Activated B cell treated with CpG ODN at 0.5 μM for 24 hours (primary cell): Measurements from ENCODE around the gene CSGALNACT2. TPM values are rescaled to one million over a fixed set of nuclear protein-coding genes. Genes with fewer than 3 reads are reported as not detected.

Experiments
- ATAC-seq: fragments of 200-7000 bp; cut with Tn5 transposase; one replicate; pipeline ENCODE4 v1.10.0; 2021; ENCODE audit warnings: low read depth, mild to moderate bottlenecking, moderate library complexity
- CTCF ChIA-PET: fragments of 350-600 bp; sonication (Branson Sonifier 250); formaldehyde crosslinking; loops from one replicate; lab custom pipeline; 2021; ENCODE audit warnings: antibody characterized with exemption; lab: Charles Lee
- POLR2A ChIA-PET: fragments of 350-600 bp; sonication (Branson Sonifier 250); formaldehyde crosslinking; loops from one replicate; lab custom pipeline; 2021; ENCODE audit warnings: antibody characterized with exemption; lab: Charles Lee
- DNase-seq: peaks from one replicate; pipeline ENCODE4 v3.0.0; 2022
- H3K27ac Mint-ChIP-seq: one replicate; pipeline ENCODE4 v1.8.0; 2020; ENCODE audit warnings: mixed read lengths
- H3K27me3 Mint-ChIP-seq: one replicate; pipeline ENCODE4 v1.8.0; 2021; ENCODE audit warnings: mixed read lengths
- H3K36me3 Mint-ChIP-seq: one replicate; pipeline ENCODE4 v1.8.0; 2021; ENCODE audit warnings: low read depth, mixed read lengths
- H3K4me1 Mint-ChIP-seq: one replicate; pipeline ENCODE4 v1.8.0; 2021; ENCODE audit warnings: mixed read lengths
- H3K4me3 Mint-ChIP-seq: one replicate; pipeline ENCODE4 v1.8.0; 2020; ENCODE audit warnings: mild to moderate bottlenecking, mixed read lengths
- H3K9me3 Mint-ChIP-seq: one replicate; pipeline ENCODE4 v1.8.0; 2020; ENCODE audit warnings: mixed read lengths
- intact Hi-C: fragments of 100-400 bp; cut with micrococcal nuclease; formaldehyde crosslinking; loops from one replicate; pipeline ENCODE4 v1.15.1; 2024
- total RNA-seq: library from RNA; stranded (reverse); gene quantifications from 2 replicates; pipeline ENCODE4 v1.2.3, GENCODE V29; 2022
- TF ChIP-seq, protein P1 (sequence below): fragments of 200-600 bp; IDR thresholded peaks from one replicate; pipeline ENCODE4 v1.8.0; 2022; ENCODE audit warnings: antibody characterized with exemption, mild to moderate bottlenecking

Gene CSGALNACT2
- total RNA-seq, 1 donor from 2014 or later, result 17.4 TPM

DNA sequence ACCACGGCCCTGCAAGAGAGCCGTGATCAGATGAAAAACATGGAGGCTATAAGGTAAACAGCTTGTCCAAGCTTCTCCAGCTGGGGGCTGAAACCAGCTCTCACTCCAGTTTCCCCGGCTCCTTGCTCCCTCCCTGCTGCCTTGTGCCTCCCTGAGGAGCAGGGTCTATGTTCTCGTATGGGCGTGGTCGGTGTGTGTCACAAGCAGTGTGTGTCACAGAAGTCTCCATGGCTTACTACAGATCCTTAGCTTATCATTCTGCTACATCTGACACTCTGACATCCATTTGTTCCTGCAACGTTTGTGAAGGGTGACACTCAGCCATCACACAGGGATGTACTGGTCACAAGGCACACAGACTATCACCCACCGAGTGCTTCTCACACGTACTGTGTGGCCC, 54.6 kb downstream of the CSGALNACT2 start:
- TF ChIP-seq, protein P1, sequence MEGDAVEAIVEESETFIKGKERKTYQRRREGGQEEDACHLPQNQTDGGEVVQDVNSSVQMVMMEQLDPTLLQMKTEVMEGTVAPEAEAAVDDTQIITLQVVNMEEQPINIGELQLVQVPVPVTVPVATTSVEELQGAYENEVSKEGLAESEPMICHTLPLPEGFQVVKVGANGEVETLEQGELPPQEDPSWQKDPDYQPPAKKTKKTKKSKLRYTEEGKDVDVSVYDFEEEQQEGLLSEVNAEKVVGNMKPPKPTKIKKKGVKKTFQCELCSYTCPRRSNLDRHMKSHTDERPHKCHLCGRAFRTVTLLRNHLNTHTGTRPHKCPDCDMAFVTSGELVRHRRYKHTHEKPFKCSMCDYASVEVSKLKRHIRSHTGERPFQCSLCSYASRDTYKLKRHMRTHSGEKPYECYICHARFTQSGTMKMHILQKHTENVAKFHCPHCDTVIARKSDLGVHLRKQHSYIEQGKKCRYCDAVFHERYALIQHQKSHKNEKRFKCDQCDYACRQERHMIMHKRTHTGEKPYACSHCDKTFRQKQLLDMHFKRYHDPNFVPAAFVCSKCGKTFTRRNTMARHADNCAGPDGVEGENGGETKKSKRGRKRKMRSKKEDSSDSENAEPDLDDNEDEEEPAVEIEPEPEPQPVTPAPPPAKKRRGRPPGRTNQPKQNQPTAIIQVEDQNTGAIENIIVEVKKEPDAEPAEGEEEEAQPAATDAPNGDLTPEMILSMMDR, result no peak
- no peak overlapping the region for H3K27ac Mint-ChIP-seq
- ChIA-PET POLR2A (no interaction called here), CTCF (interaction anchor here (2.1 kb wide), 1 partner anchor 9 kb away, joined by 7 read pairs; no protein-coding TSS in a partner anchor)
- ATAC-seq (no peak), DNase-seq (no peak)
- intact Hi-C loops, result no loop called here
- no peaks in the 10 kb centered on the region for H3K9me3 Mint-ChIP-seq
- H3K4me1 Mint-ChIP-seq, result no peaks in the 10 kb centered on the region
- no peaks in the 10 kb centered on the region for H3K27me3 Mint-ChIP-seq
- peaks cover 3% of the 10 kb centered on the region for H3K36me3 Mint-ChIP-seq
- no peak overlapping the region for H3K4me3 Mint-ChIP-seq

DNA sequence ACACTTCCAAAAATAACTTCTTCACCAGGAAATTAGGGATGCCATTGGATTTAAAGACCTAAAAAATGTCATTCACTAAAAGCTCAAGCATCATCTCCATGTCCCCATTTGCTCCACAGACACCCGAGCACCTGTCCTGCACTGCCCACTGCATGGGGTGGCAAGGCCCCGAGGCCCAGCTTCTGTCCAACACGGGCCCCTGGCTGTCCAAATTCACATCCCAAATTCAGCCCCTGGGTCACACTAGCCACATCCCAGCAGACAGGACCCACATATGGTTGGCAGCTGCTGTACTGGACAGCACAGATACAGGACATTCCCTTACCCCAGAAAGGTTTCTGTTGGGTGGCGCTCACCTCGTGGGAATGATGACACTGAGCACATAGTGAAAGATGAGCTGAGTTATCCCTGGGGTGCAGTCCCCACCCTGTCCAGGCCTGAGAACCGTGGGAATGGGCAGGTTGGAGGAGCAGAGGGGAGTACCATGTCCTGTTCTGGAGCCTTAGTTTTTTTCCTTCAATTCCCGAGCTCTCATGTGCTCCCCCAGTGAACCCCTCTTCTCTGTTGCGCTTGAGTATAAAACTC, 55.3 kb downstream of the CSGALNACT2 start:
- H3K27me3 Mint-ChIP-seq, result no peaks in the 10 kb centered on the region
- no peak for ATAC-seq
- no peaks in the 10 kb centered on the region for H3K36me3 Mint-ChIP-seq
- POLR2A ChIA-PET, result no interaction called here
- no peaks in the 10 kb centered on the region for H3K4me1 Mint-ChIP-seq
- DNase-seq, result no peak
- intact Hi-C loops, result no loop called here
- CTCF ChIA-PET, result interaction anchor here (2.1 kb wide), 1 partner anchor 9 kb away, joined by 7 read pairs; no protein-coding TSS in a partner anchor
- H3K27ac Mint-ChIP-seq, result no peak overlapping the region
- no peaks in the 10 kb centered on the region for H3K9me3 Mint-ChIP-seq
- TF ChIP-seq, protein P1, result no peak
- no peak overlapping the region for H3K4me3 Mint-ChIP-seq

DNA sequence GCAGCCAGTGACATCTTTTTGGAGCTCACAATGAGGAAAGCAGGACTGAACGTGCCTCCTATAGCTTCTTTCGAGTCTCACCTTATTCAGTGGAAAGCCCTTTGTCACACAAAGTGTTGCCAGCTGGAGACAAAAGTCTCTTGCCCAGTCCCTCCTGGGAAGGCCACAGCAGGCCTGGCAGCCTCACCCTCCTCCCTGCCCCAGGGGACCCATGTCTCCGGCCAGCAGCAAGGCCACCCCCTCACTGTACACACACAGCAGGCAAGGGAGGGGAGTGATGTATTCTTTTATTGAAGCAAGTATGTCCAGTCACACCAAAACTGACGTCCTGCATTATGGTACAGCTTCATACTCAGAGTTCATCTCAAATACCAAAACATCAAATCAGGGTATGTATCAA, 56.0 kb downstream of the CSGALNACT2 start:
- intact Hi-C loops, result no loop called here
- no peak for DNase-seq
- no peak overlapping the region for H3K4me3 Mint-ChIP-seq

DNA sequence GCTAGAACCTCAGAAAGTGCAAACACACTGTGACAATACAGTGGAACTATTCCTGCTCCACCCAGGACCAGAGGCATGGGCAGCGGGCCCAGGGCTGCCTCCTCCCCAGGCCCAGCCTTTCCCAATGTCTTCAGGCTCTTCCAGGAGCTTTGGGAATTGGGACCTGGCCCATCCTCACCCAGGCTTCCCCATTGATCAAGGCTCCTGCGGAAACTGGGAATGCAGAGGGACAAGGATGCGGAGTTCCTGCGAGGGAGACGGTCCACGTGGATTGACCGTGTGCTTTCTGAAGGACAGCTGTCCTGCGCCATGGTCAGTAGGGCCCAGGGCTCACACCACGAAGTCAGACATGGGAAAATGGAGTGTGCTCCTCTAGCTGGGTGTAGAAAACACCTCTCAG, 56.6 kb downstream of the CSGALNACT2 start:
- TF ChIP-seq, protein P1, result no peak
- Mint-ChIP-seq H3K4me1 (no peaks in the 10 kb centered on the region), H3K36me3 (no peaks in the 10 kb centered on the region), H3K27me3 (no peaks in the 10 kb centered on the region), H3K27ac (no peak overlapping the region), H3K9me3 (no peaks in the 10 kb centered on the region), H3K4me3 (no peak overlapping the region)
- DNase-seq (no peak), ATAC-seq (no peak)
- POLR2A ChIA-PET, result no interaction called here
- CTCF ChIA-PET, result no interaction called here
- intact Hi-C loops, result no loop called here

More for the DNA sequence above, 56.0 kb downstream of the CSGALNACT2 start:
- H3K27ac Mint-ChIP-seq, result no peak overlapping the region
- ChIA-PET POLR2A (interaction anchor here (0.6 kb wide), 1 partner anchor 248 kb away, joined by 6 read pairs; no protein-coding TSS in a partner anchor), CTCF (interaction anchor here (2.1 kb wide), 1 partner anchor 8 kb away, joined by 7 read pairs; no protein-coding TSS in a partner anchor)
- TF ChIP-seq, protein P1, result no peak
- H3K27me3 Mint-ChIP-seq, result no peaks in the 10 kb centered on the region
- no peak for ATAC-seq
- H3K9me3 Mint-ChIP-seq, result no peaks in the 10 kb centered on the region
- H3K36me3 Mint-ChIP-seq, result no peaks in the 10 kb centered on the region
- no peaks in the 10 kb centered on the region for H3K4me1 Mint-ChIP-seq

DNA sequence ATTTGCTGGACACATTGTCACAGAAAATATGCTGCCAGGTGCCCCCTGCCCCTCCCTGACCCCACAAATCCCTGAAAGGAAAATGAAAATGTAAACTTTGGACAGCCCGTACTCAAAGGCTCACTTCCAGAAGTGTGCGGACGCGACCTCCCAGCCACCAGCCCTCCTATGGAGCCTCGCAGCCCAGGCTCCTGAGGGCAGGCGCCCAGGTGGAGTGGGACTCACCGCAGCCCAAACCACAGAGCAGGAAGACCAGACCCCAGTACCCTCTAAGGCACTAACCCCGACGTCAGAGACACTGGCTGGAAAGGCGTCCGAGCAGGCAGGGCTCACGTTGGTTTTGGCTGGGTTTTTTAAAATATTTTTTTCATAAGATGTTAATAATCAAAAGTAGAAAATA, 57.3 kb downstream of the CSGALNACT2 start:
- Mint-ChIP-seq H3K4me1 (no peaks in the 10 kb centered on the region), H3K4me3 (no peak overlapping the region), H3K27ac (no peak overlapping the region), H3K36me3 (no peaks in the 10 kb centered on the region), H3K9me3 (no peaks in the 10 kb centered on the region), H3K27me3 (no peaks in the 10 kb centered on the region)
- POLR2A ChIA-PET, result no interaction called here
- DNase-seq, result no peak
- CTCF ChIA-PET, result no interaction called here
- ATAC-seq, result no peak
- intact Hi-C loops, result no loop called here
- TF ChIP-seq, protein P1, result no peak
